HG02973 (cell line): ENCODE results near the gene GPC3.
"Not testable (repeated sequence)": the region's sequence is repeated elsewhere in the genome, so short reads cannot be mapped to it uniquely, and the experiment has no call there.

Source experiments
- ATAC-seq: cut with Tn5 transposase; IDR thresholded peaks from one replicate; pipeline ENCODE4 v1.9.1; 2021; ENCODE audit warnings: moderate library complexity; ENCODE audit not compliant: unreplicated experiment

Gene GPC3

GRCh38 chrX:133985164-133985966 is at the start of gene GPC3:
Gene GPC3 (minus strand): TSS chrX:133985594.
- no peak for ATAC-seq

GRCh38 chrX:134032441-134032840 is 47.0 kb upstream of the GPC3 start:
- ATAC-seq, result no peak

- no peak for ATAC-seq
Observed at GRCh38 chrX:134026565-134027311, 41.3 kb upstream of the GPC3 start.

GRCh38 chrX:134025986-134026545 is 40.7 kb upstream of the GPC3 start:
- no peak for ATAC-seq

GRCh38 chrX:134024686-134025377 is 39.4 kb upstream of the GPC3 start:
- no peak for ATAC-seq

- no peak for ATAC-seq
Observed at GRCh38 chrX:134023851-134024281, 38.5 kb upstream of the GPC3 start.

GRCh38 chrX:134020910-134021309 is 35.5 kb upstream of the GPC3 start:
- ATAC-seq, result no peak

- ATAC-seq, result no peak
Observed at GRCh38 chrX:134019567-134020206, 34.3 kb upstream of the GPC3 start.

- ATAC-seq, result not testable (repeated sequence)
Observed at GRCh38 chrX:134016309-134016708, 30.9 kb upstream of the GPC3 start.

- not testable (repeated sequence) for ATAC-seq
Observed at GRCh38 chrX:134015510-134015909, 30.1 kb upstream of the GPC3 start.

GRCh38 chrX:134013524-134013923 is 28.1 kb upstream of the GPC3 start:
- ATAC-seq, result no peak

- no peak for ATAC-seq
Observed at GRCh38 chrX:134013092-134013497, 27.7 kb upstream of the GPC3 start.

- no peak for ATAC-seq
Observed at GRCh38 chrX:134010690-134011089, 25.3 kb upstream of the GPC3 start.

GRCh38 chrX:134007716-134008115 is 22.3 kb upstream of the GPC3 start:
- no peak for ATAC-seq

GRCh38 chrX:134006484-134007161 is 21.2 kb upstream of the GPC3 start:
- ATAC-seq, result no peak

- no peak for ATAC-seq
Observed at GRCh38 chrX:134004084-134004483, 18.7 kb upstream of the GPC3 start.

GRCh38 chrX:134002921-134003615 is 17.7 kb upstream of the GPC3 start:
- no peak for ATAC-seq

GRCh38 chrX:134000260-134001245 is 15.2 kb upstream of the GPC3 start:
- ATAC-seq, result no peak
